ENCODE data around the gene UBE2F. TPM values are rescaled to one million over a fixed set of nuclear protein-coding genes. Genes with fewer than 3 reads are reported as not detected.
A peak's percentile ranks its signal among the peaks of the same experiment; 100 is the strongest.

UBE2F gene
- total RNA-seq, 4 donors from 2014 or later, result 40.7 to 88.9 (median 64.9) TPM

GRCh38 chr2:237927135-237927534 lies 39.7 kb upstream of the UBE2F start:
- DNase-seq, result no peak
- TF ChIP-seq CTCF (IDR thresholded peaks at IDR 0.05) (no peak), POLR2A (IDR thresholded peaks at IDR 0.05) (no peak)
- intact Hi-C loops (cut with DNase I; ENCODE audit: low total_unique reads), result no loop called here
- Histone ChIP-seq H3K27ac (no peak overlapping the region), H3K4me1 (peaks cover 3 to 9% of the 10 kb centered on the region in 2 donors), H3K9me3 (no peaks in the 10 kb centered on the region), H3K27me3 (no peaks in the 10 kb centered on the region), H3K36me3 (no peaks in the 10 kb centered on the region), H3K4me3 (no peak overlapping the region)

GRCh38 chr2:237927986-237928385 lies 38.8 kb upstream of the UBE2F start:
- Histone ChIP-seq H3K27me3 (no peaks in the 10 kb centered on the region), H3K27ac (no peak overlapping the region), H3K9me3 (no peaks in the 10 kb centered on the region), H3K36me3 (no peaks in the 10 kb centered on the region), H3K4me3 (no peak overlapping the region), H3K4me1 (peaks cover 5 to 9% of the 10 kb centered on the region in 2 donors)
- intact Hi-C loops (cut with DNase I; ENCODE audit: low total_unique reads), result no loop called here
- no peak for DNase-seq
- TF ChIP-seq CTCF (IDR thresholded peaks at IDR 0.05) (no peak), POLR2A (IDR thresholded peaks at IDR 0.05) (no peak)

- Histone ChIP-seq H3K27ac (no peak overlapping the region), H3K9me3 (no peaks in the 10 kb centered on the region), H3K27me3 (no peaks in the 10 kb centered on the region), H3K4me1 (peaks cover 0 to 3% of the 10 kb centered on the region in 2 donors), H3K36me3 (no peaks in the 10 kb centered on the region), H3K4me3 (no peak overlapping the region)
- TF ChIP-seq CTCF (IDR thresholded peaks at IDR 0.05) (no peak), POLR2A (IDR thresholded peaks at IDR 0.05) (no peak)
- DNase-seq, result no peak
- intact Hi-C loops (cut with DNase I; ENCODE audit: low total_unique reads), result no loop called here
Measured at GRCh38 chr2:237929979-237930378, 36.8 kb upstream of the UBE2F start.

- intact Hi-C loops (cut with DNase I; ENCODE audit: low total_unique reads), result no loop called here
- no peaks in the 10 kb centered on the region for H3K36me3 ChIP-seq
- no peak for TF ChIP-seq POLR2A (IDR thresholded peaks at IDR 0.05)
- no peak for TF ChIP-seq CTCF (IDR thresholded peaks at IDR 0.05)
- H3K4me1 ChIP-seq, result peaks cover 0 to 3% of the 10 kb centered on the region in 2 donors
- no peak for DNase-seq
- no peaks in the 10 kb centered on the region for H3K27me3 ChIP-seq
- no peaks in the 10 kb centered on the region for H3K9me3 ChIP-seq
- peak overlapping the region; percentile 46 to 48 for H3K27ac ChIP-seq
- no peak overlapping the region for H3K4me3 ChIP-seq
Measured at GRCh38 chr2:237931205-237931721, 35.6 kb upstream of the UBE2F start.

- Histone ChIP-seq H3K27me3 (no peaks in the 10 kb centered on the region), H3K36me3 (no peaks in the 10 kb centered on the region), H3K4me3 (no peak overlapping the region), H3K27ac (peak overlapping the region; percentile 37 to 48), H3K9me3 (no peaks in the 10 kb centered on the region), H3K4me1 (peaks cover 0 to 3% of the 10 kb centered on the region in 2 donors)
- intact Hi-C loops (cut with DNase I; ENCODE audit: low total_unique reads), result no loop called here
- TF ChIP-seq POLR2A (IDR thresholded peaks at IDR 0.05) (no peak), CTCF (IDR thresholded peaks at IDR 0.05) (no peak)
- no peak for DNase-seq
Measured at GRCh38 chr2:237932731-237933131, 34.1 kb upstream of the UBE2F start.

All from uterus (tissue), 4 donors.